Fibroblast of lung (primary cell): ENCODE data around the gene CCL2.

Experiments used
- CTCF ChIP-seq, 2 donors: IDR thresholded peaks in 1 of 2; conservative IDR thresholded peaks in 1 of 2; 1 replicate in 1 of 2; 2 replicates in 1 of 2; pipeline ENCODE4 v1.5.1; 2011 to 2012; ENCODE audit warnings: low read length in 2 of 2, control low read depth in 1 of 2, inconsistent platforms in 1 of 2, low read depth in 1 of 2, mild to moderate bottlenecking in 1 of 2
- EZH2 ChIP-seq: IDR thresholded peaks from 2 replicates; pipeline ENCODE4 v1.5.1; 2012; ENCODE audit warnings: low read length, control low read depth, mild to moderate bottlenecking; ENCODE audit errors: missing control alignments

DNA sequence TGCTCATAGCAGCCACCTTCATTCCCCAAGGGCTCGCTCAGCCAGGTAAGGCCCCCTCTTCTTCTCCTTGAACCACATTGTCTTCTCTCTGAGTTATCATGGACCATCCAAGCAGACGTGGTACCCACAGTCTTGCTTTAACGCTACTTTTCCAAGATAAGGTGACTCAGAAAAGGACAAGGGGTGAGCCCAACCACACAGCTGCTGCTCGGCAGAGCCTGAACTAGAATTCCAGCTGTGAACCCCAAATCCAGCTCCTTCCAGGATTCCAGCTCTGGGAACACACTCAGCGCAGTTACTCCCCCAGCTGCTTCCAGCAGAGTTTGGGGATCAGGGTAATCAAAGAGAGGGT lies 272 bp downstream of the CCL2 start:
- no peak for TF ChIP-seq CTCF (conservative IDR thresholded peaks at IDR 0.05 in 1 of 2, IDR thresholded peaks at IDR 0.05 in 1 of 2; ENCODE audit: low read depth in 1 of 2, low read length in 2 of 2)
- TF ChIP-seq EZH2 = no peak
